SU-DHL-6 (cell line): ENCODE results near the gene IGF2.

Experiments
- H2AFZ ChIP-seq: fragments of 200-600 bp; sonication (generic); 2 replicates; pipeline ENCODE4 v1.6.1; 2014; ENCODE audit warnings: low read depth, mild to moderate bottlenecking, moderate library complexity, mixed read lengths, antibody characterized with exemption, low read length; ENCODE audit not compliant: severe bottlenecking
- H3F3A ChIP-seq: fragments of 200-600 bp; shearing (Covaris generic); 2 replicates; pipeline ENCODE4 v1.6.0; 2016; ENCODE audit warnings: antibody characterized with exemption, mild to moderate bottlenecking; ENCODE audit not compliant: insufficient read depth
- H3K27ac ChIP-seq: fragments of 200-600 bp; sonication (generic); 2 replicates; pipeline ENCODE4 v1.5.1; 2016; ENCODE audit warnings: low read depth, mild to moderate bottlenecking, low read length, moderate library complexity, mixed read lengths
- H3K27me3 ChIP-seq: fragments of 200-600 bp; sonication (generic), shearing (Covaris generic); 2 replicates; pipeline ENCODE4 v1.6.0; 2014; ENCODE audit warnings: mild to moderate bottlenecking, low read length
- H3K36me3 ChIP-seq: fragments of 200-600 bp; sonication (generic); 2 replicates; pipeline ENCODE4 v1.6.1; 2014; ENCODE audit warnings: mild to moderate bottlenecking, low read length, mixed read lengths
- H3K4me2 ChIP-seq: fragments of 300-600, 200-600 bp; shearing (Covaris generic), sonication (generic); 2 replicates; pipeline ENCODE4 v1.6.0; 2014; ENCODE audit warnings: low read length, low read depth, mild to moderate bottlenecking; ENCODE audit not compliant: poor library complexity, severe bottlenecking
- H3K4me3 ChIP-seq: fragments of 200-600 bp; sonication (generic); 2 replicates; pipeline ENCODE4 v1.5.1; 2014; ENCODE audit warnings: antibody characterized with exemption, low read length, mild to moderate bottlenecking, mixed read lengths; ENCODE audit not compliant: insufficient read depth, poor library complexity, severe bottlenecking
- H3K79me2 ChIP-seq: fragments of 200-600 bp; sonication (generic); 2 replicates; pipeline ENCODE4 v1.6.1; 2014; ENCODE audit warnings: mild to moderate bottlenecking, low read length, moderate library complexity; ENCODE audit not compliant: insufficient read depth
- H3K9ac ChIP-seq: fragments of 200-600 bp; sonication (generic); 2 replicates; pipeline ENCODE4 v1.7.0; 2014; ENCODE audit warnings: mild to moderate bottlenecking, low read length
- H3K9me2 ChIP-seq: fragments of 200-600 bp; sonication (generic); replicated peaks from 2 replicates; pipeline ENCODE4 v1.6.1; 2014; ENCODE audit warnings: low read length; ENCODE audit not compliant: insufficient read depth
- H3K9me3 ChIP-seq: fragments of 200-600 bp; sonication (generic); 2 replicates; pipeline ENCODE4 v1.6.1; 2014; ENCODE audit warnings: low read length, mixed read lengths; ENCODE audit not compliant: insufficient read depth
- H4K20me1 ChIP-seq: fragments of 200-600 bp; sonication (generic); 2 replicates; pipeline ENCODE4 v1.6.1; 2014; ENCODE audit warnings: low read depth, mild to moderate bottlenecking, antibody characterized with exemption, low read length, moderate library complexity, mixed read lengths
- CTCF ChIP-seq: fragments of 200-600 bp; sonication (generic); IDR thresholded peaks from one replicate; pipeline ENCODE4 v1.5.1; 2017; ENCODE audit warnings: antibody characterized with exemption, mild to moderate bottlenecking, low read length, moderate library complexity; ENCODE audit not compliant: insufficient read depth, poor library complexity, severe bottlenecking
- EZH2phosphoT487 ChIP-seq: fragments of 200-600 bp; sonication (generic), shearing (Covaris generic); conservative IDR thresholded peaks from 2 replicates; pipeline ENCODE4 v1.6.1; 2018; ENCODE audit warnings: mild to moderate bottlenecking, antibody characterized with exemption, low read length, moderate library complexity, mixed read lengths

Gene IGF2

GRCh38 chr11:2120359-2121100, 18.7 kb downstream of the IGF2 start:
- Histone ChIP-seq H3K4me3 (no peak overlapping the region), H3K4me2 (no peak overlapping the region), H3K79me2 (no peaks in the 10 kb centered on the region), H3K27me3 (peaks cover 4% of the 10 kb centered on the region; the same call in 1 of the 2 replicates), H3K9ac (no peak overlapping the region), H3K36me3 (no peaks in the 10 kb centered on the region), H4K20me1 (no peaks in the 10 kb centered on the region), H2AFZ (no peak overlapping the region), H3K27ac (no peak overlapping the region), H3F3A (no peaks in the 10 kb centered on the region), H3K9me2 (no peaks in the 10 kb centered on the region), H3K9me3 (no peaks in the 10 kb centered on the region)
- TF ChIP-seq CTCF, result no peak
- TF ChIP-seq EZH2phosphoT487, result no peak

- H3K79me2 ChIP-seq, result no peaks in the 10 kb centered on the region
- H3K36me3 ChIP-seq, result no peaks in the 10 kb centered on the region
- H3K4me3 ChIP-seq, result no peak overlapping the region
- no peak overlapping the region for H3K9ac ChIP-seq
- H3K27ac ChIP-seq, result no peak overlapping the region
- TF ChIP-seq CTCF, result no peak
- no peak for TF ChIP-seq EZH2phosphoT487
- no peaks in the 10 kb centered on the region for H3F3A ChIP-seq
- peaks cover 4% of the 10 kb centered on the region; the same call in 1 of the 2 replicates for H3K27me3 ChIP-seq
- H3K9me3 ChIP-seq, result no peaks in the 10 kb centered on the region
- H2AFZ ChIP-seq, result no peak overlapping the region
- H4K20me1 ChIP-seq, result no peaks in the 10 kb centered on the region
- H3K9me2 ChIP-seq, result no peaks in the 10 kb centered on the region
- H3K4me2 ChIP-seq, result no peak overlapping the region
Observed at GRCh38 chr11:2118677-2119076, 20.5 kb downstream of the IGF2 start.

GRCh38 chr11:2116680-2117079, 22.5 kb downstream of the IGF2 start:
- Histone ChIP-seq H3K4me3 (no peak overlapping the region), H3K4me2 (no peak overlapping the region), H2AFZ (no peak overlapping the region), H3K9ac (no peak overlapping the region), H3K36me3 (no peaks in the 10 kb centered on the region), H3K27me3 (peaks cover 4% of the 10 kb centered on the region; the same call in 1 of the 2 replicates), H3K9me2 (no peaks in the 10 kb centered on the region), H4K20me1 (no peaks in the 10 kb centered on the region), H3F3A (no peaks in the 10 kb centered on the region), H3K79me2 (no peaks in the 10 kb centered on the region), H3K27ac (no peak overlapping the region), H3K9me3 (no peaks in the 10 kb centered on the region)
- TF ChIP-seq EZH2phosphoT487, result no peak

- no peaks in the 10 kb centered on the region for H3K79me2 ChIP-seq
- TF ChIP-seq CTCF (no peak), EZH2phosphoT487 (no peak)
- H3K9me2 ChIP-seq, result no peaks in the 10 kb centered on the region
- H3F3A ChIP-seq, result no peaks in the 10 kb centered on the region
- H2AFZ ChIP-seq, result no peak overlapping the region
- peaks cover 4% of the 10 kb centered on the region; the same call in 1 of the 2 replicates for H3K27me3 ChIP-seq
- no peak overlapping the region for H3K27ac ChIP-seq
- H3K4me2 ChIP-seq, result no peak overlapping the region
- no peaks in the 10 kb centered on the region for H3K36me3 ChIP-seq
- no peak overlapping the region for H3K4me3 ChIP-seq
- no peaks in the 10 kb centered on the region for H4K20me1 ChIP-seq
- H3K9me3 ChIP-seq, result no peaks in the 10 kb centered on the region
- no peak overlapping the region for H3K9ac ChIP-seq
Observed at GRCh38 chr11:2115308-2115707, 23.9 kb downstream of the IGF2 start.
